NCI-H774 (cell line): ENCODE data around the gene GYS1.

ENCODE experiments used
- DNase-seq: peaks from one replicate; lab custom pipeline; 2025; lab: John Stamatoyannopoulos, UW

GYS1 gene

DNA sequence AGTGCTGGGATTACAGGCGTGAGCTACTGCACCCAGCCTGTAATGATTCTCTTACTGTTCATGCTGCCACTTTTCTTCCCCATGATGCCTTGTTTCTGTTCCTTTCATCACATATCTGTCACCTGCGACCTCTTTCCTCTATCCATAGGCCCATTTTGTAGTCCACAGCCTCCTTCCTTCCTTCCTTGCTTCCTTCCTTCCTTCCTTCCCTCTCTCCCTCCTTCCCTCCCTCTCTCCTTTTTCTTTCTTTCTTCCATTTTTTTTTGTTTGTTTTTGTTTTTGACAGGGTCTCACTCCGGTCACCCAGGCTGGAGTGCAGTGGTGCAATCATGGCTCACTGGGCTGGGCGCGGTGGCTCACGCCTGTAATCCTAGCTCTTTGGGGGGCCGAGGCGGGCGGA, 4.2 kb downstream of the GYS1 start:
- DNase-seq, result no peak

DNA sequence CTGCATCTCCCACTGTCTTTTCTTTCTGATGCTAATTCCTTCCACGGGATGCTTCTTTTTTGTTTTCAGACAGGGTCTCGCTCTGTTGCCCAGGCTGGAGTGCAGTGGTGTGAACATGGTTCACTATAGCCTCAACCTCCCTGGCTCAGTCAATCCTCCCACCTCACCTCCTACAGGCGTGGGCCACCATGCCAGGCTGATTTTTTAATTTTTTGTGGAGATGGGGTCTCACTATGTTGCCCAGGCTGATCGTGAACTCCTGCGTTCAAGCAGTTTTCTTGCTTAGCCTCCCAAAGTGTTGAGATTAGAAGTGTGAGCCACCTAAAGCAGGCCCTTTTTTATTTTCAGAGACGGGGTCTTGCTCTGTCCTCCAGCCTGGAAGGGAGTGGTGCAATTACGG, 4.8 kb downstream of the GYS1 start:
- DNase-seq, result no peak

DNA sequence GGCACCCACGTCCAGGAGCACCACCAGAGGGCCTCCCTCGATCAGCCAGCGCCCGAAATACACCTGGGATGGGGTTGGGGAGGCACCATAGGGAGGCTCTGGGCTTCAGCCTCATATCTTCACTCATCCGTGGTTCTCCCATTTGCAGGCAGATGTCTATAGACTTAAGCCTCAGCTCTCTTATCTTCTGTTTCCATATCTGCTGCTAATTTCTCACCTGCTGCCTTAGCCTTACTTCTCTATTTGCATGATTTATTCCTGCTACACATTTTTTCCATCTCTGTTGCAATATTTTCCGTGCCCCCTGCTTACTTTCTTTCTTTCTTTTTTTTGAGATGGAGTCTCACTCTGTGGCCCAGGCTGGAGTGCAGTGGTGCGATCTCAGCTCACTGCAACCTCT, 5.8 kb downstream of the GYS1 start:
- DNase-seq, result no peak

DNA sequence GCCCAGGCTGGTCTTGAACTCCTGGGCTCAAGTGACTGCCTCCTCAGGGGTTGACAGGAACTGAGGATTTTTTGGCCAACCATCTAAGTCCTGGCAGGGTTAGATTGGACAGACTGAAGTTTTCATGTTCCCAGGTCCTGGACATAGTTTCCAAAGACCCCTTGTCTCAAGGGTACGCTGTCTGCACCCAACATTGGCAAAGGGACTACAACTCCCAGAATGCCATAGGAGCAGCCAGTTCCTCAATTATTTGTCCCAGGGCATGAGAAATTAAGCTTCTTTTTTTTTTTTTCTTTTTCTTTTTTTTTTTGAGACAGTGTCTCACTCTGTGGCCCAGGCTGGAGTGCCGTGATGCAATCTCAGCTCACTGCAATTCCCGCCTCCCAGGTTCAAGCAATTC, 6.9 kb downstream of the GYS1 start:
- DNase-seq, result no peak

DNA sequence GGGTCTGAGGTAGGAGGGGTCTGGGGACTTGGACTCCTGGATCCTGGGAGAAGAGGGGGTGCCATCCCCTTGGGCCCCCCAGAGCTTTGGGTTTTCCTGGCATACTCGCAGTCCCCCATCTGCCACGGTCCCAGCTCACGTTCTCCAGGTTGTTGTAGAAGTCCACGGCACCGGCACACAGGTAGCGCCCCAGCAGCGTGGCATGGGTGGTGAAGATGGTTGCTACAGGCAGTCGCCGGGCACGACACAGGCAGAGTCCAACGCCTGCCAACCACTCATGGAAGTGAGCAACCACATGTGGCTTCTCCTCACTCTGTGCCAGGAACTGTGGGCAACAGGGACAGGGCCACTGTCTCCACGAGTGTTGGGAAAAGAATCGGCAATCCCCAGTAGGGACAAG, 7.4 kb downstream of the GYS1 start:
- no peak for DNase-seq

DNA sequence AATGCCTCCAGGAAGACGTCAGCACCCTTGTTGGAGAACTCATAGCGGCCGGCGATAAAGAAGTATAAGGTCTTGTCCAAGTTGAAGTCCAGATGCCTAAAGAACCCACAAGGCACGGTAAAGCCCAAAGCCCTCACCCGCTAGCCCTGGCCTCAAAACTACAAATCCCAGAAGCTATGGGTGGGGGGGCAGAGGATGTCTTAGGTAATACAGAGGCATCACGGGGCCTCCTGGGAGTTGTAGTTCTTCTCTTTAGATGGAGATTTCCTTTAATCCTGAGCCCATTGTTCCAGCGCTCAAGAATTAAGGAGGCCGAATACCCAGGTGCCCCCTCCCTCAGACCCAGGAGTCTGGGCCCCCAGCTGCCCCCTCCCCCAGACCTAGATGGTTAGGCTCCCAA, 10.8 kb downstream of the GYS1 start:
- DNase-seq, result no peak

DNA sequence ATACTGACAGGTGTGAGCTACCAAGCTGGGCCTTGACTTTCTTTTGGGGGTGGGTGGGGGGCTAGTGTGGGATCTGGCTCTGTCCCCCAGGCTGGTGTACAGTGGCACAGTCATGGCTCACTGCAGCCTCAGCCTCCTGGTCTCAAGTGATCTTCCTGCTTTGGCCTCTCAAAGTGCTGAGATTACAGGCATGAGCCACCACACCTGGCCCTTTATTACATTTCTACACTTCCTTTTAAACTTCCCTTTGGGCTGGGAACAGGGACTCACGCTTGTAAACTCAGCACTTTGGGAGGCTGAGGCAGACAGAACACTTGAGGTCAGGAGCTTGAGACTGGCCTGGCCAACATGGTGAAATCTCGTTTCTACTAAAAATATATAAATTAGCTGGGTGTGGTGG, 16.0 kb downstream of the GYS1 start:
- no peak for DNase-seq

DNA sequence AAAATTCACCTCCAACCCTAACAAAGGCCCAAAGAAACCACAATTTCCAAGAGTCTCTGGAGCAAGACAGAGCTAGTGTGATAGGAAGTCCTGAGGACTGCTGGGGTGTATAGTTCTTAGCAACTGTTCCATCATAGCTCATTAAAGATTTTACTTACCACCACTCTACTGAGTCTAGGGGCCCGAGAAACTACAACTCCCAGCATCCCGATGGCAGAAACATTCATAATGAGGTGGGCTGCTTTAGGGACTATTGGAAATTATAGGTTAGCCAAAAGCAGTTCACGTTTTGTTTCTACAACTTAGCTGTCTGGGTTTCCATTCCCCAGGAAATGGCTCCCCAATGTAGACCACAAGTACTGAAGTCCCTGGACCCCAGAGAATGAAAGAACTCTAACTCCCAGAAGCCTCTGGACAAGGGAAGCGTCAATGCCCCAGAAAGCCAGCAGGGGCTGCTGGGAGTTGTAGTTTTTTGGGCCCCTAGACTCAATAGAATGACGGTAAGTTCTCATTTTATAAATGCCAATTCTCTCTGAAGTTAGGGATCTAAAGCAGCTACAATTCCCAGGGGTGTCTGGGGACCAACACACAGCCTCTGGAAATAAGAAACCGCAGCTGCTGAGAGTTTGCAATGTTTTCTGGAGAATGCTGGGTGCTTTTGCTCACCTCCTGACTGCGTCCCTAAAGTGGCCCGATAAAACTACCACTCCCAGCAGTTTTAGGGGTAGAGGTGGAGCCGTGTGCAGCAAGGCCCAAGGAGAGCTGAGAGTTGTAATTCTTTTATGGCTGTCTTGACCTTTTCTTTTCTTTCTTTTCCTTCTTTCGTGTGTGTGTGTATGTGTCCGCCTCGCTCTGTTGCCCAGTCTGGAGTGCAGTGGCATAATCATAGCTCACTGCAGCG, 16.9 kb downstream of the GYS1 start:
- no peak for DNase-seq

DNA sequence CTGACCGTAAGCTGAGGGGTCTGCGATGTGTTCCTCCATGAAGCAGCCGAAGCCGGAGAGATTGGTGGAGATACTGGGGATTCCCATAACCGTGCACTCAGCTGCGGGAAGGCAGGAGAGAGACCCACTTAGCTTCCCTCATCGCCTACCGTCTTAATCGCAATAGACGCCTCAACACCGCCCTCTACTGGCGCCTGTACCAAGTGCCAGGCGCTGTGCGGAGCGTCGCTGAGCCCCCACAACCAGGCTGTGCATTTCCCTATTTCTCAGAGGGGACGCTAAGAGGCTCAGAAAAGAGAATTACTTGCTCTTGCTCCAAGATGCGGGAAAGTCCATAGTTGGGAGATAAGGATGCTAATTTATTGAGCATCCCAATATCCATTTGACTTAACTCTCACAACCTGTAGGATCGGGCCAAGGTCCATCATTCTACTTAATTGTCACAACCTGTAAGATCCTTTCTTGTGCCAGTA, 22.1 kb downstream of the GYS1 start:
- DNase-seq, result peak; percentile 11

DNA sequence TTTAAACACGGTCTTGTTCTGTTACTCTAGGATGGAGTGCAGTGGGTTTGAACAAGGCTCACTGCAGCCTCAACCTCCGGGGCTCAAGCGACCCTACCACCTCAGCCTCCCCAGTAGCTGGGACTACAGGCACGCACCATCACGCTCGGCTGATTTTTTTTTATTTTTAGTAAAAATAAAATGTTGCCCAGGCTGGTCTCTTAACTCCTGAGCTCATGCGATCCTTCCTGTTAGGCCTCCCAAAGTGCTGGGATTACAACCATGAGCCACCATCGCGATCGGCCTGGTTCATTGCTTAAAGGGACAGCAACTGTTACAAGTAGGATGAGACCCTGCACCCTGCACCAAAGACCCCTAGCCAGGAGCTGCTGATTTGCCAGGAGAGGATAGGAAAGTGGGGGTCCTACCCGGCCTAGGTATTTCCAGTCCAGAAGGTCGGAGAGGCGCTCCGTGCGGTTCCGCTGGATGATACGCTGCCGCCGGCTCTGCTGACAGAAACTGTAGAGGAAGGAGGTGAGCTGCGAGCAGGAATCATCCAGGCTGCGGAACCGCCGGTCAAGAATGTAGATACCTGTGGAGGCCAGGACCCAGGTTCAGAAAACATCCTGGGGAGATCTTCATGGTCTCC, 22.9 kb downstream of the GYS1 start:
- no peak for DNase-seq

DNA sequence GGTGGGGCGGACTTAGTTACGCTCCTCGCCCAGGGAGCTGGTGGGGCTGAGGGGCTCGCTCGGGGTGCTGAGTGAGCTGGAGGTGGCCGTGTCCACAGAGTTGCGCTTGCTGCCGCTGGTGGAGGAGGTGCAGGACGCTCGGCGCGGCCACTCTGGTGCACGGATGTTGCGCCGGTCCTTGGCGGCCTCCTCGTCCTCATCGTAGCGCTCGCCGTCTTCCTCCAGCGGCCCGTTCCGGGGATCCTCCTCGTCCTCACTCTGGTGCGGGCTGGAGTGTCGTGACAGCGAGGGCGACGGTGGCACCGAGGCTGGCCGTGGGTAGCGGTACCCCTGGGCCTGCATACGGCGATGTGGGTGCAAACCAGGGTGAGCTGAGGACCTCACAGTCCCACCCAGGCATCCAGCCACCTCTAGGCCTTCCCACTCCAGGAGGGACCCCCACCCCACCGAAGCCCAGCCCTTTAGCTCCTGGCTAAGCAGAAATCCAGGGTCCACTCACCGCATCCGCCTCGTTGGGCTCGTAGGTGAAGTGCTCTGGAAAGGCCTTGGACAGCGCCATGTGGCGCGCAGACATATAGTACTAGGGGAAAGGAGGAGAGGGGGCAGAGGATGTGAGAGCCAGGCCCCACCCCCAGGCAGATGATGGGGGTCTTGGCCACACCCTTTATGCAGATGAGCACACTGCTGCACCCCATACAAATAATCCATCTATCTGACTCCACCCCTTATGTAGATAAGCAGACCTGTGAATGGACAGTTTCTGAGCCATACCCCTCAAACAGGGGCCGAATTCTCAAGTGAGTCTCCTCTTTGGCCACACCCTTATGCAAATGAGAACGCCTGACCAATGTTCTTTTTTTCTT, 23.6 kb downstream of the GYS1 start:
- no peak for DNase-seq

DNA sequence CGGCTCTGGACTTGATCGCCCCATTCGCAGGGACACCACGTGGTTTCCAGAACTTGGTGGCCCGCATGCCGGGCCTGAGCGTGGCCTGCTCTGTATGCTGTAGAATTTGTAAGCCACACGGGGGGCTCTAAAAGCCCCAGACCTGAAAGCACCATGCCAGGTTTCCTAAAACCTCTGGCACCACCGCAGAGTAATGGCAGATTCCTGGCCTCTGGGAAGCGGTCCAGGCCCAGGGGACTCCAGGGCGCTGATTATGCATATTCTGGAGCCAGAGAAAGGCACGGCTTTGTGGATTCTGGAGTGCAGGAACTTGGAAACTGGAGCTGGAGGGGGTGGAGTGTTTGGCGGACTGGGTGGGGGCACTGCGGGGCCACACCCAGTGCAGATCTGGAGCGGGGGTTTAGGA, 24.3 kb downstream of the GYS1 start:
- no peak for DNase-seq

DNA sequence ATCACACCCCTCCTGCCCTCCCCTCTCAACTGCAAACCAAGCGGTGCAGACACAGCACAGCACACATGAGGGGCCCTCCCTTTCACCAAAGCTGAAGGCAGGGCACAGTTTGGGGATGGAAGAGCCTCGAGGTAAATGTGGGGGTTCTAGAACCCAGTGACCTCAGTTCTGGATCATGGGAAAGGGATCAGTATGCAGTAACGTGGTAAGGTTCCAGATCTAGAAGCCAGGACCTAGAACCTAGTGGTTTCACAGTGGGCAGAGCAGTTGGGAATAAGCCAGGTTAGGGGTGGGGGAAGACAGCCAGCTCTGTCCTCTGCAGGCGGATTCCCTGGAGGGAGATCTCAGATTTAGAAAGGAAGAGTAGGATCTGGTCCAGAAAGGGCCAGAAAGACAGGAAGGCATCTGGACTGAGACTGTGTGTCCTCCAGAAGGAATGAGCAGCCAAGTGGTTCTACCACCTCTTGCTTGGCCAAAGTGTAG, 24.9 kb downstream of the GYS1 start:
- DNase-seq, result no peak

DNA sequence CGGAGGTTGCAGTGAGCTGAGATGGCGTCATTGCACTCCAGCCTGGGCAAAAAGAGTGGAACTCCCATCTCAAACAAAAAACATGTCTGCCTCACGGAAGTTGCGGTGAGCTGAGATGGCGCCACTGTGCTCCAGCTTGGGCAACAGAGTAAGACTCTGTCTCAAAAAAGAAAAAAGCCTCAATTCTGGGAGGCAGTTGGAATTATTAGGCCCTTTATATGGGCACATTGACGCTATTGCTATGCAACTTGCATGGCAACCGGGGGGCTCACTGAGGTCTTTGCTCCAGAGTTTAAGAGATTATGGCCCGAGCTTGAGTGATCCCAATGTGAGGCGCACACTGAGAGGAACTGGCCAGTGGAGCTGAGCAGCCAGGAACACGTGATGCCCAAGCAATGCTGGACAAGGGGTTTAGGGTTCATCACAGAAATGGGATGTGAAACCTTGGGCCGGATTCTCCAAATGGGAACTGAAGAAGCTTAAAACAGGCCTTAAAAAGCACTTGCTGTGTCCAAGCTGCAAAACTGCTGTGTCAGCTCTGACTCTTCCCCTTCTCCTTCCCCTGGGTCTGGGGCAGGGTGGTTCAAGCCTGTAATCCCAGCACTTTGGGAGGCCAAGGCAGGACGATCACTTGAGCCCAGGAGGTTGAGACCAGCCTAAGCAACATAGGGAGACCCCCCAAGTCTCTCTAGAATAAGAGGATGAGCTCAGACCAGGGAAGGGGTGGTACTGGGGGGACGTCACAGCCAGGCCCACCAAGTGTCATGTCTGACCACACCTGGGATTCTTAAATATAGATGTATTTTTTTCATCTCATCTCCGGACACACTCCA, 25.5 kb downstream of the GYS1 start:
- no peak for DNase-seq

DNA sequence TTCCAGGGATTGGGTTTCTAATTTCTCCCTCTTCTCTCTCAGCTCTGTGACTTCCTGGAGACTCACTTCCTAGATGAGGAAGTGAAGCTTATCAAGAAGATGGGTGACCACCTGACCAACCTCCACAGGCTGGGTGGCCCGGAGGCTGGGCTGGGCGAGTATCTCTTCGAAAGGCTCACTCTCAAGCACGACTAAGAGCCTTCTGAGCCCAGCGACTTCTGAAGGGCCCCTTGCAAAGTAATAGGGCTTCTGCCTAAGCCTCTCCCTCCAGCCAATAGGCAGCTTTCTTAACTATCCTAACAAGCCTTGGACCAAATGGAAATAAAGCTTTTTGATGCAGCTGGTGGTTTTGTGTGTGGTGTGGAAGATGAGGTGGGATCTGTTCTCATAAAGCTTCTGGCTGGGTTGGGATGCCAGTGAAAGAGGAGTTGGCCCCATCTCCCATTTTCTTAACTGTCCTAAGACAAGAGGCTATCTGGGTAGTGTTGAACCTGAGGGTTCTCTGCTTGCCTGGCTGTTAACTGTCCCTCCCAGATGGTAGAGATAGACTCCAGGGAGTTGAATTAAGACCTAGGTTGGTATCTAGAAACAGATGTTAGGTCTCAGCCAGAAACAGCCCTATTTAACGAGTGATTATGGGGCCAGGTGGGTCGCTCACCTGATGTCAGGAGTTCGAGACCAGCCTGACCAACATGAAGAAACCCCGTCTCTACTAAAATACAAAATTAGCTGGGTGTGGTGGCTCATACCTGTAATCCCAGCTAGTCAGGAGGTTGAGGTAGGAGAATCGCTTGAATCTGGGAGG, 26.4 kb downstream of the GYS1 start:
- DNase-seq, result no peak

DNA sequence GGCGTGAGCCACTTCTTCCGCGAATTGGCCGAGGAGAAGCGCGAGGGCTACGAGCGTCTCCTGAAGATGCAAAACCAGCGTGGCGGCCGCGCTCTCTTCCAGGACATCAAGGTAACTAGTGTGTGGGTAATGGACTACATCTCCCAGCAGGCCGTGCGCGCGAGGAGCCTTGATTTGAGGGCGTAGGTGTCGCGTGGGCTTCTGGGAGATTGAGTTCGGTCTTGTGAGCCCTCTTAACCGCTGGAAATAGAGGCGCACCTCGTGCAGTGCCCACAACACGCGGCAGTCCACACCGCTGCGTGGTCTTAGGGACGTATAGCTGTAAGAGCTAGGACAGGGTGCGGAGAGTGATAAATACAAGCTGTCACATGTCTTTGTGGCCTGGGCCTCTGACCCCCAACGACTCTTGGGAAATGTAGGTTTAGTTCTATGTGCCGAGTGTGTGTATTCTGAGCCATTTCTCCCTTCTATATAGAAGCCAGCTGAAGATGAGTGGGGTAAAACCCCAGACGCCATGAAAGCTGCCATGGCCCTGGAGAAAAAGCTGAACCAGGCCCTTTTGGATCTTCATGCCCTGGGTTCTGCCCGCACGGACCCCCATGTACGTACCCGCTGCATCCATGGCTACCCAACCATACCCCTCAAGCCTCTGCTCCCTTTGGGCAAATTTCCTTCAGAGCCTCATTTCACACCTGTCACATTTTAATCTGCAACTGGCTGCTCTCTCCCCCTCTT, 27.1 kb downstream of the GYS1 start:
- peak; percentile 77 for DNase-seq

DNA sequence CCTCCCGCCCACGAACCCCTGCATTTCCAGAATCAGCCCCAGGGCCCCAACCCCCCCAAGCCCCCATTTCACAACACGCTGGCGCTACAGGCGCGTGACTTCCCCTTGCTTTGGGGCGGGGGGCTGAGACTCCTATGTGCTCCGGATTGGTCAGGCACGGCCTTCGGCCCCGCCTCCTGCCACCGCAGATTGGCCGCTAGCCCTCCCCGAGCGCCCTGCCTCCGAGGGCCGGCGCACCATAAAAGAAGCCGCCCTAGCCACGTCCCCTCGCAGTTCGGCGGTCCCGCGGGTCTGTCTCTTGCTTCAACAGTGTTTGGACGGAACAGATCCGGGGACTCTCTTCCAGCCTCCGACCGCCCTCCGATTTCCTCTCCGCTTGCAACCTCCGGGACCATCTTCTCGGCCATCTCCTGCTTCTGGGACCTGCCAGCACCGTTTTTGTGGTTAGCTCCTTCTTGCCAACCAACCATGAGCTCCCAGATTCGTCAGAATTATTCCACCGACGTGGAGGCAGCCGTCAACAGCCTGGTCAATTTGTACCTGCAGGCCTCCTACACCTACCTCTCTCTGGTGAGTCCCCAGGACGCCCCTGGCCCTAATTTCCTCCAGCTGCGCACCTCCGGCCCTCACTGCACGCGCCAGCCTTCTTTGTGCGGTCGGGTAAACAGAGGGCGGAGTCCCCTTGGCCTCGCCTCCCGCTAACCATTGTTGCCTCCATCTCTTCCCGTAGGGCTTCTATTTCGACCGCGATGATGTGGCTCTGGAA, 27.9 kb downstream of the GYS1 start, which contains the start of gene FTL:
TSS of gene FTL (plus strand) at position 270 of the 766 bp plus-strand sequence. CDS start at position 469, 199 bp downstream.
- peak; percentile 89 for DNase-seq

DNA sequence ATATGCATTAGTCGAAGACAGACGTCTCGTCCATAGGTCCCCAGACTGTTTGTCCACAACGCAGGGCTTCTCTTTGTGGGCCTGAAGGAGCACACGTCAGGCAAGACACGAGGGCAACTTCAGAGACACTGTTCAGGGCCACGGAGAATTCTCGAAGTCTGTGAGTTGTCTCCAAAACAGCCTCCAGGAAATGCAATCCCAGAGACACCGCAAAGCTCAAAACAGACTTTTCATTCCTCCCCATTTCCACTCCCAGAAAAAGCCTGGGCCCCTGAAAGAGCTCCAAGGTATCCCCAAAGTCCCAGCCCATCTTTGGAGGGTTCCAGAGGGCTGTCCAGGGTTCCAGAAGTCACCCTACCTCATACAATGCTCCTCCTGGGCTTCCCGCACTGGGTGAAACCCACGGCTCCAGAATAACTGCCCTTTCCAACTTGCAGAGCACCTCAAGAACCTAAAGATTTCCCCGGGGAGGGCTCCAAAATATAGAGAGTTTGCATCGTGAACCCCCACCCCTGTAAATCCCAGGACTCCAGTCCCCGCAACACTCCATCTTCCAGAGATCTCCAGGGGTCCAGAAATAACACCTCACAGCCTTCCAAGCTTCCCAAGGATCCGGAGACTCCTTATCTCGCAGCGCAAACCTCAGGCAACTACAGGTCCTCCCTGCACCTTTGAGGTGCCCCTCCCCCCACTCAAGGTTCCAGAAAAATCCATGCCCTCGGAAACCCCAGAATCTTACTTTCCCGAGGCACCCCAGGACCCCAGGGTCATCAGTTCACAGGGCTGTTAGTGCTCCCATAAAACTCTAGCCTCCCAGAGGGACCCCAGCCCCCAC, 28.7 kb downstream of the GYS1 start:
- no peak for DNase-seq
